Measurements from ENCODE around the gene UNC13B. TPM values are rescaled to one million over a fixed set of nuclear protein-coding genes. Genes with fewer than 3 reads are reported as not detected.

Gene UNC13B
- total and polyA plus RNA-seq, 2 of the 8 experiments (the other 6 are each of a cell fraction or from before 2014, with no cell fraction given): 23.1 to 51.7 TPM

GRCh38 chr9:35163413-35163812 is 1.6 kb downstream of the UNC13B start:
- no peak overlapping the region for H3K27ac ChIP-seq (ENCODE audit: low read depth, low read length)
- H2BK120ac ChIP-seq (replicated peaks; ENCODE audit: low read depth, low read length): no peak overlapping the region
- no peaks in the 10 kb centered on the region; a peak in 1 of 8 replicates for H3K36me3 ChIP-seq (ENCODE audit: control insufficient read depth in 2 of 4, insufficient read depth in 4 of 4, low read length in 3 of 4)
- H3K4me1 ChIP-seq (replicated peaks in 1 of 4; ENCODE audit: control insufficient read depth in 3 of 4, insufficient read depth in 4 of 4, low read length in 3 of 4): peaks cover 0 to 1% (median 0%) of the 10 kb centered on the region in 4 experiments; a peak in 2 of 7 replicates
- no peak overlapping the region for H4K8ac ChIP-seq (ENCODE audit: extremely low read depth, insufficient read depth, low read length)
- no peak overlapping the region for H2AK5ac ChIP-seq (ENCODE audit: low read depth, low read length)
- H3K27me3 ChIP-seq (replicated peaks in 1 of 4; ENCODE audit: control insufficient read depth in 3 of 4, extremely low read depth in 1 of 4, insufficient read depth in 3 of 4, low read length in 3 of 4): no peaks in the 10 kb centered on the region
- WGBS, 2 experiments (ENCODE audit: extremely low coverage in 1 of 2, insufficient coverage in 1 of 2, insufficient read length in 1 of 2, insufficient replicate concordance in 2 of 2, low coverage in 1 of 2, low lambda C conversion rate in 2 of 2, missing lambda C conversion rate in 1 of 2): 82% methylated on average over 3 of the region's 3 CpGs; no CpG with 5 or more reads in 1 of the 2 experiments
- H2AFZ ChIP-seq (ENCODE audit: low read length): no peak overlapping the region
- H4K20me1 ChIP-seq (replicated peaks in 1 of 2; ENCODE audit: control insufficient read depth in 1 of 2, insufficient read depth in 2 of 2, low read length in 2 of 2): no peaks in the 10 kb centered on the region
- H2BK20ac ChIP-seq (ENCODE audit: low read length): no peak overlapping the region
- no peak overlapping the region for H3K23ac ChIP-seq (ENCODE audit: insufficient read length)
- no peak overlapping the region for H3K14ac ChIP-seq (ENCODE audit: insufficient read length)
- peak overlapping the region; percentile 86 to 99; a peak in 3 of 4 replicates for H3K4me2 ChIP-seq (ENCODE audit: insufficient read depth in 1 of 2, low read depth in 2 of 2, low read length in 2 of 2)
- no peak overlapping the region for H4K91ac ChIP-seq (replicated peaks; ENCODE audit: insufficient read length, low read length)
- no peak overlapping the region for H2BK15ac ChIP-seq (ENCODE audit: low read length)
- H3K18ac ChIP-seq (ENCODE audit: extremely low read depth, low read length): no peak overlapping the region
- H3K56ac ChIP-seq (replicated peaks; ENCODE audit: insufficient read length, low read depth, low read length): no peak overlapping the region
- H3K4me3 ChIP-seq (ENCODE audit: extremely low read depth in 1 of 4, insufficient read depth in 2 of 4, low read depth in 3 of 4, low read length in 4 of 4): peak overlapping the region in 1 of 4 experiments; percentile 85; a peak in 2 of 8 replicates
- CTCF ChIA-PET (ENCODE audit: partially characterized antibody): interaction anchor here (0.6 to 1.3 kb wide), 3 partner anchors 47 to 313 kb away, joined by 3 to 4 read pairs (median 4); no protein-coding TSS in a partner anchor
- no peaks in the 10 kb centered on the region for H3K9me3 ChIP-seq (ENCODE audit: insufficient read depth in 2 of 2, low read depth in 1 of 2, low read length in 1 of 2)
- no peak overlapping the region for H3K4ac ChIP-seq (replicated peaks; ENCODE audit: insufficient read length, low read depth, low read length)
- H2BK5ac ChIP-seq (ENCODE audit: low read depth, low read length): no peak overlapping the region
- no peak for FAIRE-seq
- DNase-seq (ENCODE audit: low read depth in 1 of 2, low spot score in 2 of 2): no peak
- peaks cover 0 to 32% of the 10 kb centered on the region in 2 experiments; a peak in 2 of 4 replicates for H3K79me2 ChIP-seq (ENCODE audit: control insufficient read depth in 1 of 2, insufficient read depth in 2 of 2, low read length in 2 of 2)
- no peak overlapping the region for H3K9ac ChIP-seq (replicated peaks in 1 of 4; ENCODE audit: extremely low read depth in 1 of 4, low read depth in 3 of 4, low read length in 3 of 4)
- no peak overlapping the region for H4K5ac ChIP-seq (ENCODE audit: insufficient read length, low read depth, low read length)
- H3K23me2 ChIP-seq (ENCODE audit: low read depth, low read length): peaks cover 7% of the 10 kb centered on the region
- H2BK12ac ChIP-seq (ENCODE audit: low read depth, low read length): no peak overlapping the region
- POLR2A ChIA-PET (ENCODE audit: partially characterized antibody): interaction anchor here (2.0 kb wide), 1 partner anchor 47 kb away, joined by 8 read pairs; the partner anchor contains the start of gene ATOSB
- no peaks in the 10 kb centered on the region for H3K79me1 ChIP-seq (ENCODE audit: low read depth, low read length)
- TF ChIP-seq JUN (IDR thresholded peaks at IDR 0.05; ENCODE audit: low read depth, low read length): no peak
- no peak for TF ChIP-seq SP1 (IDR thresholded peaks at IDR 0.05; ENCODE audit: low read depth, low read length)
- no peak for TF ChIP-seq ZNF274 (IDR thresholded peaks at IDR 0.05; ENCODE audit: borderline replicate concordance, extremely low read depth, low read length)
- no peak for TF ChIP-seq CBX8 (IDR thresholded peaks at IDR 0.05; ENCODE audit: borderline replicate concordance, low read depth, low read length)
- no peak for TF ChIP-seq CTCF (IDR thresholded peaks at IDR 0.05; ENCODE audit: control extremely low read depth in 1 of 3, insufficient read depth in 1 of 3, low read depth in 1 of 3, low read length in 3 of 3)
- no peak for TF ChIP-seq POU5F1 (IDR thresholded peaks at IDR 0.05; ENCODE audit: low read depth, low read length)
- no peak for TF ChIP-seq TCF12 (IDR thresholded peaks at IDR 0.05; ENCODE audit: low read depth, low read length)
- TF ChIP-seq CTBP2 (IDR thresholded peaks at IDR 0.05; ENCODE audit: borderline replicate concordance, insufficient read depth, insufficient read length, low read length): no peak
- TF ChIP-seq SAP30 (IDR thresholded peaks at IDR 0.05; ENCODE audit: insufficient read depth, insufficient replicate concordance, low read length): no peak
- TF ChIP-seq KDM4A (IDR thresholded peaks at IDR 0.05; ENCODE audit: low read depth, low read length, severe bottlenecking): no peak
- no peak for TF ChIP-seq RFX5 (IDR thresholded peaks at IDR 0.05; ENCODE audit: borderline replicate concordance, low read depth, low read length)
